PFSK-1 (cell line): ENCODE results near the gene SUSD3.

Experiments used
- FOXP2 ChIP-seq: optimal IDR thresholded peaks from 2 replicates; pipeline ENCODE3; 2011; ENCODE audit warnings: borderline replicate concordance, control low read depth, inconsistent platforms; ENCODE audit not compliant: insufficient read depth; ENCODE audit errors: extremely low read length, extremely low read depth
- POLR2AphosphoS5 ChIP-seq: IDR thresholded peaks from 2 replicates; pipeline ENCODE4 v1.6.1; 2012; ENCODE audit warnings: low read depth, mild to moderate bottlenecking, control low read depth, low read length, moderate library complexity
- REST ChIP-seq, 2 experiments: IDR thresholded peaks; 2 replicates each; pipeline versions ENCODE4 v1.6.1 to v1.8.0; 2011 to 2012; ENCODE audit warnings: low read depth in 2 of 2, low read length in 2 of 2, control low read depth in 1 of 2, inconsistent platforms in 1 of 2, mild to moderate bottlenecking in 1 of 2, moderate library complexity in 1 of 2; ENCODE audit not compliant: insufficient read depth in 1 of 2
- SIN3A ChIP-seq: IDR thresholded peaks from 2 replicates; pipeline ENCODE4 v1.6.1; 2012; ENCODE audit warnings: mild to moderate bottlenecking, low read length, moderate library complexity, borderline replicate concordance; ENCODE audit not compliant: insufficient read depth
- TAF1 ChIP-seq: IDR thresholded peaks from 2 replicates; pipeline ENCODE4 v1.6.1; 2012; ENCODE audit warnings: low read length, control low read depth, borderline replicate concordance; ENCODE audit not compliant: insufficient read depth

The SUSD3 gene

GRCh38 chr9:93023521-93023815 is 35.0 kb upstream of the SUSD3 start:
- TF ChIP-seq SIN3A: no peak
- TF ChIP-seq REST (IDR thresholded peaks at IDR 0.05; ENCODE audit: insufficient read depth in 1 of 2, low read depth in 2 of 2, low read length in 2 of 2): no peak
- TF ChIP-seq FOXP2: no peak

GRCh38 chr9:93024646-93024910 is 33.9 kb upstream of the SUSD3 start:
- no peak for TF ChIP-seq TAF1
- no peak for TF ChIP-seq POLR2AphosphoS5
- no peak for TF ChIP-seq SIN3A
- no peak for TF ChIP-seq REST (IDR thresholded peaks at IDR 0.05; ENCODE audit: insufficient read depth in 1 of 2, low read depth in 2 of 2, low read length in 2 of 2)

DNA sequence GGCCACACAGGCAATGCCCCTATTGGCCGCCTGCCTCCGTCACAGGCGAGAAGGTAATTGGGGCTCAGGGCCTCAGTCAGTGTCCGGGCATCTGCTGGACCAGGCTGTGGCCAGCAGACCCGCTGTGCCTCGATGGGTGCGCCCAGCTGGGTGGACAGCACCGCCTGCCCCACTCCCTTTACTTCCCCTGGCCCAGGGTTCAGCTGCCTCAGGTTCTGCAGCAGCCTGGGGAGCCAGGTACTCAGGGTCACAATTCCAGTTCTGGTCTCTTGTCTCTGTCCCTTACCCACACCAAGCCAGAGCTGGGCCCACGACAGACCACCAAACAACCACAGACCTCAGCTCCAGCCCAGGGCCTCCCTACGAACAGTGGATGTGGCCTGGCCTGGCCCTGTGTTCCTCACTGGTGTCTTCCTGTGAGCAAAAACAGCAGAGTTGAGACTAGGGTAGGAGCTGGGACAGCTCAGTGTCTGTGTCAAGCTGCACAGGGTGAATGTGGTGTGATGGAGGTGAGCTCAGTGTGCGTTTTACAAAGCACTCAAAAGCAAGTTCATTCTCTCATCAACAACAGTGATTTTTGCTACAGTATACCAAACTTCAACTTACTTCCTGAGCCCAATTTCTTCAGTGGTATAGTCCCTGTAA is 33.4 kb upstream of the SUSD3 start:
- no peak for TF ChIP-seq REST (IDR thresholded peaks at IDR 0.05; ENCODE audit: insufficient read depth in 1 of 2, low read depth in 2 of 2, low read length in 2 of 2)
- TF ChIP-seq POLR2AphosphoS5: no peak
- TF ChIP-seq TAF1: no peak
- no peak for TF ChIP-seq FOXP2
- no peak for TF ChIP-seq SIN3A

DNA sequence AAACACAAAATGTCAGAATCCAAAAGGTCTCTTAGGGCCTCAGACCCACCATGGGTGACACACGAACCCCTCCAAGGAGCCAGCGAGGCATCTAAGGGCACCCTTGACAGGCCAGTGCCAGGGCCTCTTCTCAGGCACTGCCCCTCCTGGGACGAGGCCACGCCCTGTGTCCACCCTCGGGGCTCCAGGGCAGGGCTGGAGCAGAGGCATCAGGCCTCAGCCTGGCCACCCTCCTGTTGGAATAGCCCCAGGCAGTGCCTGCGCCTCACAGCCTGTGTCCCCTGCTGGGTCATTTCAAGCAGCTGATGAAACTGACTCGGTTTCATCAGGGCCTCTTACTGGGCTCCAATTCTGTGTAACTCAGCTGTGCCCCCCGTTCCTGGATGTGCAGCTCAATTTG is 32.8 kb upstream of the SUSD3 start:
- TF ChIP-seq TAF1 (no peak), REST (IDR thresholded peaks at IDR 0.05; ENCODE audit: insufficient read depth in 1 of 2, low read depth in 2 of 2, low read length in 2 of 2) (no peak), FOXP2 (no peak), SIN3A (no peak), POLR2AphosphoS5 (no peak)

DNA sequence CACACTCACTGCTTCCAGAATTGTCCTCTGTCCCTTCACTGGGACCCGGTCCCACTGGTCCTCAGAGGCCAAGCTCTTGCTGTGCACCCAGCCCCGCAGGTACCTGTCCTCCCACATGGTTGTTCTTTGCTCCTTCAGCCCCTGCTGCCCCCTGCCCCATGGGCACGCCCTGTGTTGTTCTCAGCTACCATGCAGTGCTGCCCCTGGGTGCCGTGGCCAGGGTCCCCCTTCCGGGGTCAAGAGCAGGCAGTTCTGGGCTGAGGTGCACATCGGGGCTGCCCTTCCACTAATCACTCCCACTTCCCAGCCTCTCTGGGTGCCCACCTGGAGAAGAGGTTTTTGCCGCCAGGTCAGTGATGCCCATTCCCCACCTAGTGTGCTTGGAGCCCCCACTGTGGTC is 31.9 kb upstream of the SUSD3 start:
- no peak for TF ChIP-seq TAF1
- no peak for TF ChIP-seq FOXP2
- TF ChIP-seq REST (IDR thresholded peaks at IDR 0.05; ENCODE audit: insufficient read depth in 1 of 2, low read depth in 2 of 2, low read length in 2 of 2): no peak
- no peak for TF ChIP-seq SIN3A
- no peak for TF ChIP-seq POLR2AphosphoS5
